ENCODE data around the gene UBE2N. TPM values are rescaled to one million over a fixed set of nuclear protein-coding genes. Genes with fewer than 3 reads are reported as not detected.

Gene UBE2N
- total RNA-seq, 1 experiment from 2014 or later = 205 TPM

DNA sequence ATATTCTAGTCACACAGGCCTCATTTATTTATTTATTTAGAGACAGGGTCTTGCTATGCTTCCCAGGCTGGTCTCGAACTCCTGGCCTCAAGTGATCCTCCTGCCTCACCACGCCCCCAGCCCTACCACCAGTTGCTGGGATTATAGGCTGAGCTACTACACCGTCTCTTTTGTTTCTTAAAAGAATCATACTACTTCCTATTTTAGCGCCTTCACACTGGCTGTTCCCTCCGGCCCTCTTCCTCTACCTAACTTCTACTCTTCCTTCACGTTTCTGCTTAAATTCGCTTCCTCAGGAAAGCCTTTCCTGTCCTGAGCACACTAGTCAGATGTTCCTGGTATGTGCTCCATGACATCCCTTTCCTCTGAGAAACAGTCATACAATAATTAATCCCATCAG, 19.2 kb upstream of the UBE2N start:
- no peak for ATAC-seq
- H3K27ac ChIP-seq (ENCODE audit: low read length) = no peak overlapping the region
- TF ChIP-seq, protein P1, sequence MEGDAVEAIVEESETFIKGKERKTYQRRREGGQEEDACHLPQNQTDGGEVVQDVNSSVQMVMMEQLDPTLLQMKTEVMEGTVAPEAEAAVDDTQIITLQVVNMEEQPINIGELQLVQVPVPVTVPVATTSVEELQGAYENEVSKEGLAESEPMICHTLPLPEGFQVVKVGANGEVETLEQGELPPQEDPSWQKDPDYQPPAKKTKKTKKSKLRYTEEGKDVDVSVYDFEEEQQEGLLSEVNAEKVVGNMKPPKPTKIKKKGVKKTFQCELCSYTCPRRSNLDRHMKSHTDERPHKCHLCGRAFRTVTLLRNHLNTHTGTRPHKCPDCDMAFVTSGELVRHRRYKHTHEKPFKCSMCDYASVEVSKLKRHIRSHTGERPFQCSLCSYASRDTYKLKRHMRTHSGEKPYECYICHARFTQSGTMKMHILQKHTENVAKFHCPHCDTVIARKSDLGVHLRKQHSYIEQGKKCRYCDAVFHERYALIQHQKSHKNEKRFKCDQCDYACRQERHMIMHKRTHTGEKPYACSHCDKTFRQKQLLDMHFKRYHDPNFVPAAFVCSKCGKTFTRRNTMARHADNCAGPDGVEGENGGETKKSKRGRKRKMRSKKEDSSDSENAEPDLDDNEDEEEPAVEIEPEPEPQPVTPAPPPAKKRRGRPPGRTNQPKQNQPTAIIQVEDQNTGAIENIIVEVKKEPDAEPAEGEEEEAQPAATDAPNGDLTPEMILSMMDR (conservative IDR thresholded peaks at IDR 0.05; ENCODE audit: low read depth, low read length) = no peak
- TF ChIP-seq EZH2 (IDR thresholded peaks at IDR 0.05; ENCODE audit: low read length, unreplicated experiment) = no peak
- no peak for TF ChIP-seq EZH2phosphoT487 (IDR thresholded peaks at IDR 0.05; ENCODE audit: borderline replicate concordance, low read length)
- H3K4me3 ChIP-seq (ENCODE audit: low read length) = no peak overlapping the region
- H3K9ac ChIP-seq (ENCODE audit: low read length) = no peak overlapping the region
- ChIA-PET CTCF (no interaction called here), POLR2A (ENCODE audit: unreplicated experiment) (no interaction called here)
- no peak overlapping the region for H2AFZ ChIP-seq (ENCODE audit: low read length)
- H3K79me2 ChIP-seq (ENCODE audit: low read length) = no peaks in the 10 kb centered on the region
- no peaks in the 10 kb centered on the region for H3K27me3 ChIP-seq (ENCODE audit: low read length)
- no TSS peak for BruUV-seq (replicated peaks)
- no peaks in the 10 kb centered on the region for H3F3A ChIP-seq (ENCODE audit: low read length, unreplicated experiment)
- DNase-seq = no peak
- H3K36me3 ChIP-seq (ENCODE audit: low read depth, low read length) = no peaks in the 10 kb centered on the region
- H3K4me2 ChIP-seq (ENCODE audit: low read length) = no peak overlapping the region
- H3K9me3 ChIP-seq (ENCODE audit: low read length) = no peaks in the 10 kb centered on the region
- H3K9me2 ChIP-seq (replicated peaks; ENCODE audit: low read length) = no peaks in the 10 kb centered on the region
- intact Hi-C loops (cut with micrococcal nuclease) = no loop called here
- no peaks in the 10 kb centered on the region for H4K20me1 ChIP-seq (ENCODE audit: low read length)
- no peaks in the 10 kb centered on the region for H3K4me1 ChIP-seq (ENCODE audit: insufficient read depth, low read length)

DNA sequence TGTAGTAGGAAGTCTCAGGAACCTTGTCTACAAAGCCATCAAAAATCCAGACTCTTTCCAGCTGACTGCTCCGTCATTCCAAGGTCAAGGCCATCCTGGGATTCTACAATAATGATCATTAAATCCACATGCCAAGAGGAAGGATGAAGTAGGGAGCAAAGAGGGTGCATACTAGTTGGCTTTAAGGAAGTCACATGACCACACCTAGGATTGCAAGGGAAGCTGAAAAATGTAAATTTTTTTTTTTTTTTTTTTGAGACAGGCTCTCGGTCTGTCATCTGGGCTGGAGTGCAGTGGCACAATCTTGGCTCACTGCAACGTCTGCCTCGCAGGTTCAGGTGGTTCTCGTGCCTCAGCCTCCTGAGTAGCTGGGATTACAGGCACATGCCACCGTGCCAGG, 18.3 kb upstream of the UBE2N start:
- POLR2A ChIA-PET (ENCODE audit: unreplicated experiment) = no interaction called here
- Histone ChIP-seq H3K79me2 (ENCODE audit: low read length) (no peaks in the 10 kb centered on the region), H3K27ac (ENCODE audit: low read length) (no peak overlapping the region), H2AFZ (ENCODE audit: low read length) (no peak overlapping the region), H3K36me3 (ENCODE audit: low read depth, low read length) (no peaks in the 10 kb centered on the region), H3K9ac (ENCODE audit: low read length) (no peak overlapping the region), H3K4me3 (ENCODE audit: low read length) (no peak overlapping the region), H3K27me3 (ENCODE audit: low read length) (no peaks in the 10 kb centered on the region), H4K20me1 (ENCODE audit: low read length) (no peaks in the 10 kb centered on the region), H3K4me1 (ENCODE audit: insufficient read depth, low read length) (no peaks in the 10 kb centered on the region), H3K9me3 (ENCODE audit: low read length) (no peaks in the 10 kb centered on the region), H3K4me2 (ENCODE audit: low read length) (no peak overlapping the region), H3F3A (ENCODE audit: low read length, unreplicated experiment) (no peaks in the 10 kb centered on the region), H3K9me2 (replicated peaks; ENCODE audit: low read length) (no peaks in the 10 kb centered on the region)
- no peak for TF ChIP-seq EZH2 (IDR thresholded peaks at IDR 0.05; ENCODE audit: low read length, unreplicated experiment)
- TF ChIP-seq, protein P1 (conservative IDR thresholded peaks at IDR 0.05; ENCODE audit: low read depth, low read length) = no peak
- TF ChIP-seq EZH2phosphoT487 (IDR thresholded peaks at IDR 0.05; ENCODE audit: borderline replicate concordance, low read length) = no peak
- intact Hi-C loops (cut with micrococcal nuclease) = no loop called here
- no peak for DNase-seq
- CTCF ChIA-PET = no interaction called here
- no TSS peak for BruUV-seq (replicated peaks)
- ATAC-seq = no peak

DNA sequence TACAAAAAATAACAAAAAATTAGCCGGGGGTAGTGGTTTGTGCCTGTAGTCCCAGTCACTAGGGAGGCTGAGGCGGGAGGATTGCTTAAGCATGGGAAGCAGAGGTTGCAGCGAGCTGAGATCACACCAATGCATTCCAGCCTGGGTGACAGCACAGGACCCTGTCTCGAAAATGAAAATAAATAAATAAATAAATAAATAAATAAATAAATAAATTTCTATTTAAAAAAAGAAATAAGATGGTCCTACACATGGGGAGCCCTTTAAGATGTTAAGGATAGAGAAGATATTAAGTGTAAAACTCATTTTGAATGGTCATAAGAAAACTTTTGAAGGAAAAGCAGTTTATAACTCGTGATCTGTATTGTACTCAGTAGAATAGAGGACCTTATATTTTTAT, 17.4 kb upstream of the UBE2N start:
- no peaks in the 10 kb centered on the region for H3K9me3 ChIP-seq (ENCODE audit: low read length)
- ChIA-PET POLR2A (ENCODE audit: unreplicated experiment) (no interaction called here), CTCF (no interaction called here)
- no TSS peak for BruUV-seq (replicated peaks)
- H3K4me1 ChIP-seq (ENCODE audit: insufficient read depth, low read length) = no peaks in the 10 kb centered on the region
- H3K9ac ChIP-seq (ENCODE audit: low read length) = no peak overlapping the region
- H3K79me2 ChIP-seq (ENCODE audit: low read length) = no peaks in the 10 kb centered on the region
- H3K36me3 ChIP-seq (ENCODE audit: low read depth, low read length) = no peaks in the 10 kb centered on the region
- no peaks in the 10 kb centered on the region for H3F3A ChIP-seq (ENCODE audit: low read length, unreplicated experiment)
- no peaks in the 10 kb centered on the region for H3K27me3 ChIP-seq (ENCODE audit: low read length)
- no peak for TF ChIP-seq EZH2 (IDR thresholded peaks at IDR 0.05; ENCODE audit: low read length, unreplicated experiment)
- no peak overlapping the region for H3K27ac ChIP-seq (ENCODE audit: low read length)
- no peak overlapping the region for H3K4me3 ChIP-seq (ENCODE audit: low read length)
- intact Hi-C loops (cut with micrococcal nuclease) = no loop called here
- ATAC-seq (no peak), DNase-seq (no peak)
- H2AFZ ChIP-seq (ENCODE audit: low read length) = no peak overlapping the region
- no peaks in the 10 kb centered on the region for H3K9me2 ChIP-seq (replicated peaks; ENCODE audit: low read length)
- H4K20me1 ChIP-seq (ENCODE audit: low read length) = no peaks in the 10 kb centered on the region
- H3K4me2 ChIP-seq (ENCODE audit: low read length) = no peak overlapping the region

All from PC-3 (cell line).